ENCODE data around the gene POC1A. TPM values are rescaled to one million over a fixed set of nuclear protein-coding genes. Genes with fewer than 3 reads are reported as not detected.
A peak's percentile ranks its signal among the peaks of the same experiment; 100 is the strongest.

POC1A gene
- total RNA-seq, 2 experiments from 2014 or later, result 23.4 to 26.1 TPM

- intact Hi-C loops (cut with DNase I, micrococcal nuclease), result no loop called here
- no peak for ATAC-seq
- no peak overlapping the region for H3K27ac Mint-ChIP-seq
- ChIA-PET CTCF (interaction anchor here (1.4 to 1.5 kb wide), 2 partner anchors 17 to 57 kb away, joined by 4 read pairs; no protein-coding TSS in a partner anchor), POLR2A (interaction anchor here (0.6 kb wide), 1 partner anchor 52 kb away, joined by 5 read pairs; no protein-coding TSS in a partner anchor)
- no peak overlapping the region for H3K4me3 Mint-ChIP-seq
- H3K4me1 Mint-ChIP-seq, result no peaks in the 10 kb centered on the region
- no peaks in the 10 kb centered on the region for H3K36me3 Mint-ChIP-seq (ENCODE audit: low read depth)
- H3K27me3 Mint-ChIP-seq, result no peaks in the 10 kb centered on the region
- DNase-seq, result no peak
- no peaks in the 10 kb centered on the region for H3K9me3 Mint-ChIP-seq (ENCODE audit: low read depth)
Measured at GRCh38 chr3:52069135-52069534, 85.1 kb downstream of the POC1A start.

- CTCF ChIA-PET, result interaction anchor here (1.4 to 1.5 kb wide), 2 partner anchors 18 to 56 kb away, joined by 4 read pairs; no protein-coding TSS in a partner anchor
- no peak for ATAC-seq
- POLR2A ChIA-PET, result interaction anchor here (0.6 kb wide), 1 partner anchor 52 kb away, joined by 5 read pairs; no protein-coding TSS in a partner anchor
- no peaks in the 10 kb centered on the region for H3K27me3 Mint-ChIP-seq
- no peak for DNase-seq
- no peak overlapping the region for H3K4me3 Mint-ChIP-seq
- no peaks in the 10 kb centered on the region for H3K4me1 Mint-ChIP-seq
- no peaks in the 10 kb centered on the region for H3K9me3 Mint-ChIP-seq (ENCODE audit: low read depth)
- intact Hi-C loops (cut with DNase I, micrococcal nuclease), result no loop called here
- no peak overlapping the region for H3K27ac Mint-ChIP-seq
- no peaks in the 10 kb centered on the region for H3K36me3 Mint-ChIP-seq (ENCODE audit: low read depth)
Measured at GRCh38 chr3:52068730-52069129, 85.5 kb downstream of the POC1A start.

- ATAC-seq (no peak), DNase-seq (no peak)
- ChIA-PET POLR2A (interaction anchor here (0.8 kb wide), 1 partner anchor 15 kb away, joined by 5 read pairs; no protein-coding TSS in a partner anchor), CTCF (interaction anchor here (0.6 kb wide), 1 partner anchor 504 kb away, joined by 3 read pairs; no protein-coding TSS in a partner anchor)
- Mint-ChIP-seq H3K9me3 (ENCODE audit: low read depth) (no peaks in the 10 kb centered on the region), H3K36me3 (ENCODE audit: low read depth) (no peaks in the 10 kb centered on the region), H3K27me3 (no peaks in the 10 kb centered on the region), H3K4me3 (no peak overlapping the region), H3K4me1 (no peaks in the 10 kb centered on the region), H3K27ac (no peak overlapping the region)
- intact Hi-C loops (cut with DNase I, micrococcal nuclease), result no loop called here
Measured at GRCh38 chr3:52068055-52068571, 86.1 kb downstream of the POC1A start.

- POLR2A ChIA-PET, result interaction anchor here (0.8 kb wide), 1 partner anchor 15 kb away, joined by 5 read pairs; no protein-coding TSS in a partner anchor
- intact Hi-C loops (cut with DNase I, micrococcal nuclease), result no loop called here
- DNase-seq, result no peak
- no peak for ATAC-seq
- Mint-ChIP-seq H3K36me3 (ENCODE audit: low read depth) (no peaks in the 10 kb centered on the region), H3K27ac (no peak overlapping the region), H3K4me1 (no peaks in the 10 kb centered on the region), H3K9me3 (ENCODE audit: low read depth) (no peaks in the 10 kb centered on the region), H3K27me3 (no peaks in the 10 kb centered on the region), H3K4me3 (no peak overlapping the region)
- CTCF ChIA-PET, result interaction anchor here (0.6 to 0.9 kb wide), 2 partner anchors 76 to 504 kb away, joined by 3 read pairs; no protein-coding TSS in a partner anchor
Measured at GRCh38 chr3:52067526-52067925, 86.7 kb downstream of the POC1A start.

DNA sequence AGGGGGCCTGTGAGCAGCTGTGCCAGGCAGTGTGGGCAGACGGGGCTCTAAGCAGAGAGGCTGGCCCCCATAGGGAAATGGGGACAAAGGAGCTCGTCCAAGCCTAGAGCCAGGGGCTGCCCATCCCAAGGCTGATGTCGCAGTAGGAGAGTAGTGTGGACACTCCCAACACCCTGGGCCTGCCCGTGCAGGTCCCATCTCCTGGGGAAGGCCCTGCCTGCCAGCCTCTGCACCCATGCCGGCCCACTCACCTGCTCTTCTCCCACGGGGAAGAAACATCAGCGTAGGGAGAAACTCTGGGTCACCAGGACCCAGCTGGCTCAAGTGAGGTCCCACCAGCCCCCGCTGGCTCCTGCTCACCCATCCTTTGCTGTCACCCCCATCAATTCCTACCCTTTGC, 87.2 kb downstream of the POC1A start:
- H3K4me3 Mint-ChIP-seq, result no peak overlapping the region
- no peaks in the 10 kb centered on the region for H3K27me3 Mint-ChIP-seq
- DNase-seq, result no peak
- POLR2A ChIA-PET, result interaction anchor here (0.8 kb wide), 1 partner anchor 14 kb away, joined by 5 read pairs; no protein-coding TSS in a partner anchor
- H3K9me3 Mint-ChIP-seq (ENCODE audit: low read depth), result no peaks in the 10 kb centered on the region
- no peaks in the 10 kb centered on the region for H3K4me1 Mint-ChIP-seq
- no peaks in the 10 kb centered on the region for H3K36me3 Mint-ChIP-seq (ENCODE audit: low read depth)
- H3K27ac Mint-ChIP-seq, result no peak overlapping the region
- CTCF ChIA-PET, result interaction anchor here (0.9 kb wide), 1 partner anchor 77 kb away, joined by 3 read pairs; no protein-coding TSS in a partner anchor
- no peak for ATAC-seq
- intact Hi-C loops (cut with DNase I, micrococcal nuclease), result no loop called here

DNA sequence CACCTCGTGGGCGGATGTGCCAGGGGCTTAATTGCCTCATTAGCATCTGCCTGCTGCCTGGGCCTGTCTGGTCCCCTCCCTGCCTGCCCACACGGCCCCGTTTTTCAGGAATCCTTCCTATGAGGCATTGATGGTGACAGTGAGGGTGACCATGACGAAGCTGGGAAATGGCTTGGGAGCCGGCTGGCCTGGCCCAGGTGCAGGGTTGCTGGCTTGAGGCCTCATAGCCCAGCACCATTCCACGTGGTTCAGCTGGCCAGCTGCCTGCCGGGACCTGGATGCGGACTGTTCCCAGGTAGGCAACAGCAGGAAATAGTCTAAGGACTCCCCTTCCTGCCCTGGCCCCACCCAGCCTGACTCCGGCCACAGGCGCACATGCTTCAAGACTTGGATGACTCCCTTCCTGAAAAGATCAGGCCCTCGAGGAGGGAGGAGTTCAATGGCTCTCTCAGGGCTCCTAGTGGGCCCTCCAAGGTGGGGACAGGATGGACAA, 88.9 kb downstream of the POC1A start:
- ChIA-PET CTCF (no interaction called here), POLR2A (no interaction called here)
- H3K27ac Mint-ChIP-seq, result no peak overlapping the region
- H3K4me3 Mint-ChIP-seq, result no peak overlapping the region
- H3K9me3 Mint-ChIP-seq (ENCODE audit: low read depth), result no peaks in the 10 kb centered on the region
- intact Hi-C loops (cut with DNase I, micrococcal nuclease), result no loop called here
- H3K4me1 Mint-ChIP-seq, result no peaks in the 10 kb centered on the region
- DNase-seq (no peak), ATAC-seq (no peak)
- H3K36me3 Mint-ChIP-seq (ENCODE audit: low read depth), result no peaks in the 10 kb centered on the region
- H3K27me3 Mint-ChIP-seq, result no peaks in the 10 kb centered on the region

GRCh38 chr3:52064561-52064960, 89.7 kb downstream of the POC1A start:
- ATAC-seq, result no peak
- CTCF ChIA-PET, result no interaction called here
- intact Hi-C loops (cut with DNase I, micrococcal nuclease), result no loop called here
- Mint-ChIP-seq H3K36me3 (ENCODE audit: low read depth) (no peaks in the 10 kb centered on the region), H3K27me3 (no peaks in the 10 kb centered on the region), H3K4me1 (no peaks in the 10 kb centered on the region), H3K27ac (no peak overlapping the region), H3K9me3 (ENCODE audit: low read depth) (no peaks in the 10 kb centered on the region), H3K4me3 (no peak overlapping the region)
- POLR2A ChIA-PET, result no interaction called here
- no peak for DNase-seq

GRCh38 chr3:52063026-52063723, 91.0 kb downstream of the POC1A start:
- Mint-ChIP-seq H3K27ac (no peak overlapping the region), H3K36me3 (ENCODE audit: low read depth) (no peaks in the 10 kb centered on the region), H3K9me3 (ENCODE audit: low read depth) (no peaks in the 10 kb centered on the region), H3K4me3 (no peak overlapping the region), H3K27me3 (no peaks in the 10 kb centered on the region), H3K4me1 (no peaks in the 10 kb centered on the region)
- ATAC-seq (no peak), DNase-seq (no peak)
- intact Hi-C loops (cut with DNase I, micrococcal nuclease), result no loop called here
- POLR2A ChIA-PET, result interaction anchor here (0.6 kb wide), 1 partner anchor 221 kb away, joined by 3 read pairs; no protein-coding TSS in a partner anchor
- CTCF ChIA-PET, result interaction anchor here (0.8 kb wide), 1 partner anchor 9 kb away, joined by 4 read pairs; no protein-coding TSS in a partner anchor

DNA sequence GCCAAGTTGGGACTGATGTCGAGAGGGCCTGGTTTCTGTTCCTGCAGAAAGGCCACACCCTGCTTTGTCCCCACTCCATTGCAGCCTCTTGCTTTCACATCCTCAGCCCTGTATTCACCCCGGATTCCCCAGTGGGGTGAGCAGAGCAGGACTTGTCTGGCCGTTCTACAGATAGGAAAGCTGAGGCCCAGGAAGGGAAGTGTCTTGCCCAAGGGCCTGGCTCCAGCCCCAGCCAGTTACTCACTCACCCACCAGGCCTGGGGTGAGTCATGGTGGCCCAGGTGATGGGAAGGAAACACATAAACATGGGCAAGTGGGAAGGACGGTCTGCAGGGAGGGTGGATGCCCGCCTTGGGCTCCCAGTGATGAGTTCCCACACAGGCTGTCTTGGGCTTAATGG, 91.7 kb downstream of the POC1A start:
- DNase-seq (no peak), ATAC-seq (peak; percentile 27)
- Mint-ChIP-seq H3K36me3 (ENCODE audit: low read depth) (no peaks in the 10 kb centered on the region), H3K27ac (no peak overlapping the region), H3K4me1 (peaks cover 2% of the 10 kb centered on the region), H3K4me3 (no peak overlapping the region), H3K27me3 (no peaks in the 10 kb centered on the region), H3K9me3 (ENCODE audit: low read depth) (no peaks in the 10 kb centered on the region)
- intact Hi-C loops (cut with DNase I, micrococcal nuclease), result no loop called here
- POLR2A ChIA-PET, result interaction anchor here (0.6 kb wide), 1 partner anchor 222 kb away, joined by 3 read pairs; no protein-coding TSS in a partner anchor
- CTCF ChIA-PET, result interaction anchor here (0.8 kb wide), 1 partner anchor 8 kb away, joined by 4 read pairs; no protein-coding TSS in a partner anchor

DNA sequence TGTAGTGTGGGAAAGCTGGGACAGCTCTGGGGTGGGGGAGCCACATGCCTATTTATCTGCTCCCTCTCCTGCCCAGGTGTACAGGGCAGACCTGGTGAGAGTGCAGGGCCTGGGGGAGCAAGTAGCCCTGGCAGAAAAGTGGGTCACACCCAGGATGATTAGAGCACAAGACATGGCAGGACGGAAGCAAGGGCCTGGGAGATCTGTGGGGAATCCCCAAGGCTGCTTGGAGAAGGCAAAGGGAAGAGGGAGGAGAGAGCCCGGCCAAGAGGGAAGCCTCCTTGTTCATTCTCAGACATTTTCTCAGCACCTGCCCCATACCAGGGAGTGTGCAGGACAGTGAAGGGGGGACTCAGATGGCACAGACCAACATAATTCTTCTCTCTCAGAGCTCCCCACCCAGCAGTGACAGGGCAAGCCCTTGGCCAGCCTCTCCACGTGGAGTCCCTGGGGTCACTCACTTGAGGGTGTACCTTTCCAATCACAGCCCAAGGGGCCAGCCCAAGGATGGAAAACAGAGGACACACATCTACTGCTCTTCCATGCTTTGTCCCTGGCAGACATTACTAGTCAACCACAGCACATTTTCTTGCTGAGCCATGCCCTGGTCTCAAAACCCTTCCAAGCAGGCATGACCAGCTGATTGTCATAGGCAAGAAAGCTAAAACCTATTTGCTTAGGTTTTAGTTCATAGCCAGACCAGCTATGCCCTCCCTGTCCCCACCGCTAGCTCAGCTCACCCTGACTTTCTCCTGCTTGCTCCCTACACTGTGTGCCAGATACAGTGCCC, 92.9 kb downstream of the POC1A start:
- no peak overlapping the region for H3K27ac Mint-ChIP-seq
- H3K9me3 Mint-ChIP-seq (ENCODE audit: low read depth), result no peaks in the 10 kb centered on the region
- no peak overlapping the region for H3K4me3 Mint-ChIP-seq
- intact Hi-C loops (cut with DNase I, micrococcal nuclease), result no loop called here
- DNase-seq (no peak), ATAC-seq (no peak)
- H3K27me3 Mint-ChIP-seq, result no peaks in the 10 kb centered on the region
- peaks cover 6% of the 10 kb centered on the region for H3K4me1 Mint-ChIP-seq
- no peaks in the 10 kb centered on the region for H3K36me3 Mint-ChIP-seq (ENCODE audit: low read depth)
- ChIA-PET CTCF (interaction anchor here (0.6 to 0.7 kb wide), 3 partner anchors 237 to 1754 kb away, joined by 3 to 4 read pairs (median 3); no protein-coding TSS in a partner anchor), POLR2A (no interaction called here)

DNA sequence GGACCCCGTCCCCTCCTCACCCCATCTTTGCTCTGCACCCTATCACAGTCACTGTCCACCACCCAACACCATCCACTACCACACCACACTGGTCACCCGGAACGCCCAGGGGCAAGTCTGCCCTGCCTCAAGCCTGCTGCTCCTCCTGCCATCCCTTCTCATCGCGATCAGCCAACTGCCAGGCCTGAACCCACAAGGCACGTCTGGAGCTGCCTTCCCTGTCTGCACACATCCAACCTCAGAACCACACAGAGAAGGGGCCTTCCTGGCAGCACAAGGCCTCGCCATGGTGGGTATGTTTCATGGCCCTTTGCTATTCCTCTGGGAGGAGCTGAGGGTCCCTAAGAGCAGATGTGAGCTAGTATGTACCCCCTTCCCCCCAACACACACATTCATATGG, 94.4 kb downstream of the POC1A start:
- ChIA-PET POLR2A (no interaction called here), CTCF (interaction anchor here (1.3 kb wide), 1 partner anchor 14 kb away, joined by 4 read pairs; no protein-coding TSS in a partner anchor)
- H3K9me3 Mint-ChIP-seq (ENCODE audit: low read depth), result no peaks in the 10 kb centered on the region
- intact Hi-C loops (cut with DNase I, micrococcal nuclease), result loop anchor here in 1 of 2 experiments (5.0 kb wide), 3 partner anchors 667 to 1707 kb away; partner anchors contain the start of genes C3orf18, CYB561D2, HEMK1 and NPRL2
- no peak overlapping the region for H3K4me3 Mint-ChIP-seq
- no peaks in the 10 kb centered on the region for H3K36me3 Mint-ChIP-seq (ENCODE audit: low read depth)
- no peaks in the 10 kb centered on the region for H3K27me3 Mint-ChIP-seq
- H3K27ac Mint-ChIP-seq, result no peak overlapping the region
- peaks cover 6% of the 10 kb centered on the region for H3K4me1 Mint-ChIP-seq
- no peak for DNase-seq
- ATAC-seq, result no peak
